DND-41 (cell line): ENCODE results near the gene THRB.

ENCODE experiments used
- ATAC-seq: fragments of 200-7000 bp; cut with Tn5 transposase; 3 replicates; pipeline ENCODE4 v1.9.1; 2021; ENCODE audit warnings: low read depth; ENCODE audit not compliant: insufficient read depth
- DNase-seq: peaks from one replicate; pipeline ENCODE4 v3.0.0-alpha.2; 2020
- H2AFZ ChIP-seq: 2 replicates; pipeline ENCODE4 v1.6.0; 2012; ENCODE audit warnings: low read depth, low read length
- H3K27ac ChIP-seq: 2 replicates; pipeline ENCODE4 v1.5.1; 2012; ENCODE audit warnings: low read length, inconsistent platforms
- H3K27me3 ChIP-seq: fragments of 200-600 bp; sonication (generic); 2 replicates; pipeline ENCODE4 v1.6.0; 2012; ENCODE audit warnings: low read length, mild to moderate bottlenecking, inconsistent platforms; ENCODE audit not compliant: insufficient read depth, poor library complexity
- H3K36me3 ChIP-seq: 2 replicates; pipeline ENCODE4 v1.5.1; 2012; ENCODE audit warnings: low read length, inconsistent platforms; ENCODE audit not compliant: insufficient read depth
- H3K4me1 ChIP-seq: 2 replicates; pipeline ENCODE4 v1.5.1; 2012; ENCODE audit warnings: mild to moderate bottlenecking, low read length; ENCODE audit not compliant: insufficient read depth
- H3K4me2 ChIP-seq: 2 replicates; pipeline ENCODE4 v1.6.0; 2012; ENCODE audit warnings: mild to moderate bottlenecking, moderate library complexity, low read length, inconsistent platforms; ENCODE audit not compliant: insufficient read depth
- H3K4me3 ChIP-seq, 2 experiments: fragments of 200-600 bp in 1 of 2; shearing (Covaris generic) in 1 of 2; 2 replicates each; pipeline ENCODE4 v1.5.1; 2012 to 2016; ENCODE audit warnings: inconsistent platforms in 2 of 2, low read length in 2 of 2, mild to moderate bottlenecking in 2 of 2, low read depth in 1 of 2, moderate library complexity in 1 of 2
- H3K79me2 ChIP-seq: 2 replicates; pipeline ENCODE4 v1.6.0; 2012; ENCODE audit warnings: low read length, inconsistent platforms; ENCODE audit not compliant: insufficient read depth
- H3K9ac ChIP-seq: 2 replicates; pipeline ENCODE4 v1.6.0; 2012; ENCODE audit warnings: low read depth, mild to moderate bottlenecking, inconsistent platforms, low read length, moderate library complexity
- H3K9me3 ChIP-seq: 2 replicates; pipeline ENCODE4 v1.5.1; 2012; ENCODE audit warnings: low read length, moderate library complexity, mild to moderate bottlenecking, inconsistent platforms; ENCODE audit not compliant: insufficient read depth, severe bottlenecking
- H4K20me1 ChIP-seq: 2 replicates; pipeline ENCODE4 v1.6.0; 2012; ENCODE audit warnings: low read length; ENCODE audit not compliant: insufficient read depth
- EZH2 ChIP-seq: IDR thresholded peaks from 3 replicates; pipeline ENCODE4 v1.6.1; 2012; ENCODE audit warnings: borderline replicate concordance, low read depth, mild to moderate bottlenecking, moderate library complexity, low read length, inconsistent platforms; ENCODE audit not compliant: severe bottlenecking
- TF ChIP-seq, protein P1 (sequence below): IDR thresholded peaks from 2 replicates; pipeline ENCODE4 v1.5.1; 2012; ENCODE audit warnings: borderline replicate concordance, low read length, moderate library complexity, mild to moderate bottlenecking; ENCODE audit not compliant: poor library complexity, severe bottlenecking; ENCODE audit errors: extremely low read depth

Gene THRB

GRCh38 chr3:24290596-24290995 is 204.1 kb downstream of the THRB start:
- Histone ChIP-seq H3K27me3 (no peaks in the 10 kb centered on the region), H3K4me2 (no peak overlapping the region), H3K4me1 (no peaks in the 10 kb centered on the region), H3K36me3 (no peaks in the 10 kb centered on the region), H3K9me3 (no peaks in the 10 kb centered on the region), H3K27ac (no peak overlapping the region), H3K79me2 (no peaks in the 10 kb centered on the region), H3K4me3 (no peak overlapping the region), H4K20me1 (no peaks in the 10 kb centered on the region), H3K9ac (no peak overlapping the region), H2AFZ (no peak overlapping the region)
- DNase-seq = no peak
- no peak for ATAC-seq
- TF ChIP-seq EZH2 = no peak
- TF ChIP-seq, protein P1, sequence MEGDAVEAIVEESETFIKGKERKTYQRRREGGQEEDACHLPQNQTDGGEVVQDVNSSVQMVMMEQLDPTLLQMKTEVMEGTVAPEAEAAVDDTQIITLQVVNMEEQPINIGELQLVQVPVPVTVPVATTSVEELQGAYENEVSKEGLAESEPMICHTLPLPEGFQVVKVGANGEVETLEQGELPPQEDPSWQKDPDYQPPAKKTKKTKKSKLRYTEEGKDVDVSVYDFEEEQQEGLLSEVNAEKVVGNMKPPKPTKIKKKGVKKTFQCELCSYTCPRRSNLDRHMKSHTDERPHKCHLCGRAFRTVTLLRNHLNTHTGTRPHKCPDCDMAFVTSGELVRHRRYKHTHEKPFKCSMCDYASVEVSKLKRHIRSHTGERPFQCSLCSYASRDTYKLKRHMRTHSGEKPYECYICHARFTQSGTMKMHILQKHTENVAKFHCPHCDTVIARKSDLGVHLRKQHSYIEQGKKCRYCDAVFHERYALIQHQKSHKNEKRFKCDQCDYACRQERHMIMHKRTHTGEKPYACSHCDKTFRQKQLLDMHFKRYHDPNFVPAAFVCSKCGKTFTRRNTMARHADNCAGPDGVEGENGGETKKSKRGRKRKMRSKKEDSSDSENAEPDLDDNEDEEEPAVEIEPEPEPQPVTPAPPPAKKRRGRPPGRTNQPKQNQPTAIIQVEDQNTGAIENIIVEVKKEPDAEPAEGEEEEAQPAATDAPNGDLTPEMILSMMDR = no peak

- H3K4me2 ChIP-seq = no peak overlapping the region
- H4K20me1 ChIP-seq = no peaks in the 10 kb centered on the region
- TF ChIP-seq EZH2 = no peak
- TF ChIP-seq, protein P1 = no peak
- DNase-seq = no peak
- ATAC-seq = no peak
- H3K27ac ChIP-seq = no peak overlapping the region
- no peaks in the 10 kb centered on the region for H3K9me3 ChIP-seq
- no peaks in the 10 kb centered on the region for H3K4me1 ChIP-seq
- H3K27me3 ChIP-seq = no peaks in the 10 kb centered on the region
- H3K4me3 ChIP-seq = no peak overlapping the region
- H2AFZ ChIP-seq = no peak overlapping the region
- H3K36me3 ChIP-seq = no peaks in the 10 kb centered on the region
- H3K79me2 ChIP-seq = no peaks in the 10 kb centered on the region
- no peak overlapping the region for H3K9ac ChIP-seq
Measured at GRCh38 chr3:24288496-24289236, 206.0 kb downstream of the THRB start.

DNA sequence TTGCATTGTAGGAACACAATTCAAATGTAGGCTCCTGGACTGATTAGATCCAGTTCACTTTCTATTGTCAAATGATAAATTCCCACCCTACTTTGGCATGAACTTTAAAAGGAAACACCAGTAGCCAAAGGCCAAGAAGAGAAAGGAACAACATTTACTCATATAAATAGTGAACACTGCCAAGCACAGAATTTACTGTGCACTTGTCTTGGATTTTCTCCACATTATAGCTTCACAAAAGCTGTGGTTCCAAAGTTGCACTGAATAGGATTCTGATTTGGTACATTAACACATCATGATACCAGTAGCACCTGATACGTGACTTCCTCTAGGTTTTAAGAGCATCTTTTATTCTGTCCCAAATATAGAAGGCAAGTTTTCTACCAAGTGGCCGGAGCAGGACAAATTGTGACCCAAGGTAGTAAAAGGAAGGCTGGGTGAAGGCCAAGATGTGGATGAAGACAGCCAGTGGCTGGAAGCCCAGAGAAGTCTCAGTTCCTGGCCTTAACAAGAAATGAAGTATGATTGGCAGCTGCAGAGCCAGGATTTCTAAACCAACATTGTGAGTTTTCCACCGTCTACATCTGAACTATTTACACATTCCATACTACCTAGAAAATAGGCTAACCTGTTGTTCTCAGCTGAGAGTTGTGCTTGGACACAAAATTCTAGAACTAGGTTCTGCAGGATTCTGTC is 206.7 kb downstream of the THRB start:
- H3K27me3 ChIP-seq = no peaks in the 10 kb centered on the region
- H3K4me3 ChIP-seq = no peak overlapping the region
- no peak overlapping the region for H3K4me2 ChIP-seq
- no peaks in the 10 kb centered on the region for H3K9me3 ChIP-seq
- no peak overlapping the region for H3K9ac ChIP-seq
- TF ChIP-seq, protein P1 = no peak
- TF ChIP-seq EZH2 = no peak
- ATAC-seq (no peak), DNase-seq (no peak)
- H3K27ac ChIP-seq = no peak overlapping the region
- no peaks in the 10 kb centered on the region for H4K20me1 ChIP-seq
- no peaks in the 10 kb centered on the region for H3K4me1 ChIP-seq
- no peaks in the 10 kb centered on the region for H3K36me3 ChIP-seq
- no peaks in the 10 kb centered on the region for H3K79me2 ChIP-seq
- H2AFZ ChIP-seq = no peak overlapping the region
